NOMO-1 treated with dmso at 0.1 percent for 144 hours (cell line): ENCODE data around the gene KCMF1.

Experiments
- DNase-seq: peaks from one replicate; lab custom pipeline; 2025; ENCODE audit not compliant: unreplicated experiment; lab: John Stamatoyannopoulos, UW

KCMF1 gene

DNA sequence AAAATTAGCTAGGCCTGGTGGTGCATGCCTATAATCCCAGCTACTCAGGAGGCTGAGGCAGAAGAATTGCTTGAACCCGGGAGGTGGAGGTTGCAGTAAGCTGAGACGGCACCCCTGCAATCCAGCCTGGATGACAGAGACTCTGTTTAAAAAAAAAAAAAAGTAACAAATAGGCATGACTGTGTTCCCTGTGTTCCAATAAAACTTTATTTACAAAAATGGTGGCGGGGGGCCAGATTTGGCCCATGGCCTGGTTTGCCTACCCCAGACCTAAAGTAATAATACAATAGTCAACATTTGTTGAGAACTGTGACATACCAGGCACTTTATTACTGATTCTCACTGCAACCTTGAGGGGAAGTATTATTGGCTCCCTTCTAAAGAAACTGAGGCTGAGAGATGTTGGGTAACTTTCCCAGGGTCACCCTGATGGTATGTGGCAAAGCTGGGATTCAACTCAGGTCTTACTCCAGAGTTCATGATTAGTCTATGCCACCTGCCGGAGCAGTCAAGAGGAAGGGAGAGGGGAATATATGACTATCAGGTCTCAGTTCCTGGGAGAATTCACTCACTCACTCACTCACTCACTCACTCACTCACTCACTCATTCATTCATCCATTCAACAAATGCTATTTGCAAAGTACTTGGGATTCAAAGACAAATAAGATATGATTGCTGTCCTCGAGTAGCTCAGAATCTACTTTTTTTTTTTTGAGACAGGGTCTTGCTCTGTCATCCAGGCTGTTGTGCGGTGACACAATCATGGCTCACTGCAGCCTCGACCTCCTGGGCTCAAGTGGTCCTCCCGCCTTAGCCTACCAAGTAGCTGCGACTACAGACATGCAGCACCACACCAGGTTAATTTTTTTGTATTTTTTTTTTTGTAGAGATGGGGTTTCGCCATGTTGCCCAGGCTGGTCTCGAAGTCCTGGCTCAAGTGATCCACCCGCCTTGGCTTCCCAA is 14.3 kb upstream of the KCMF1 start:
- no peak for DNase-seq

DNA sequence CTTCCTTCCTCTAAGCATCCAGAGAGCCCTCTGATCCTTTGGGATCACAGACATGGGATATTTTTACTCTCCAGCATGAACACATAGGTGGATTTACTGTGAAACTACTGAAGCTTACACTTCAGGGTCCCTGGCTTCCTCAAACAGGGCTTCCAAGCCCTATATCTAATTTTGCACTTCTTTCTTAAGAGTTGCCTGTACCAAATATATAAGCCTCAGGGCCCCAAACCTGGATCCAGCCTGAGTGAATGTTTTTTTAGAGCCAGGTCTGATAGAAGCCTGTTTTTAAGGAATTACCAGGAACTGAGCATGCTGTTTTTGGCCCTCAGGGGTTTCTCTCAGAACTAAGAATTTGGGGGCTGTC is 13.2 kb upstream of the KCMF1 start:
- no peak for DNase-seq

DNA sequence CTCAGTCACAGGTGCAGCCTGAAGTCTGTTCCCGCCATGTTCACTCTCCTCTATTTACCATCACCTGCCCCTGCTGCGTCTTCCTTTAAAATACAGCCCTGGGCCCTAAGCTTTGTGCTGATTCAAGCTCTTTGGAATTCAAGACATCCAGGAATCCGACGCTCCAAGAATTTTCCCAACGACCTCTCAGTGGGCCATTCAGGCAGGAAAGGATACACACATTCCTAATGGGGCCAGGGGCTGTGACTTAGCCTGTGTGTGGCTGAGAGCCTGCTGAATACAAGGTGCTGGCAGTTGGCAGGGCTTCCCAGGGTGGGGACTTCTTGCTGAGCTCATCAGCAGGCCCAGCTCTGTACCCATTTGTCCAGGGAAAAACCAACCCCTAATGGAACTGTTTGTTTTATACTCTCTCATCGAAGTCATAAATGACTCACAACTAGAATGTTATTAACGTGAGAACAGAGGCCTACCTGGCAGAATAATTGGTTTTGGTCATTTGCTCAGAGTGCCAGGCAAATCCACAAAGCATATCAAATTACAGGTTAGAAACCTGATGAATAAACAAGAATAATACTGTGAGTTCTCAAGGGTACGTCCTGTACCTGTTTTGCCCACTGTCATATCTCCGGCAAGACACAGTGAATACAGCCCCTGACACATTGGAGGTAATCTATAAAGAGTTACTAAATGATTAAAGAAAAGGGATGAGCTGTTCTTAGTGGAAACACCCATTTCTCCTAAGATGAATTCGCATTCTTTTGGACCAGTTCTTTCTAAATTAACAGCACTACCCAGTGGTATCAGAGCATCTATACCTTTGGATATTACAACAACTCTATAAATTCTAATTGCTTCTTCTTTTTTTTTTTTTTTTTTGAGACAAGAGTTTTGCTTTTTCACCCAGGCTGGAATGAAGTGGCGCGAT is 12.6 kb upstream of the KCMF1 start:
- no peak for DNase-seq

DNA sequence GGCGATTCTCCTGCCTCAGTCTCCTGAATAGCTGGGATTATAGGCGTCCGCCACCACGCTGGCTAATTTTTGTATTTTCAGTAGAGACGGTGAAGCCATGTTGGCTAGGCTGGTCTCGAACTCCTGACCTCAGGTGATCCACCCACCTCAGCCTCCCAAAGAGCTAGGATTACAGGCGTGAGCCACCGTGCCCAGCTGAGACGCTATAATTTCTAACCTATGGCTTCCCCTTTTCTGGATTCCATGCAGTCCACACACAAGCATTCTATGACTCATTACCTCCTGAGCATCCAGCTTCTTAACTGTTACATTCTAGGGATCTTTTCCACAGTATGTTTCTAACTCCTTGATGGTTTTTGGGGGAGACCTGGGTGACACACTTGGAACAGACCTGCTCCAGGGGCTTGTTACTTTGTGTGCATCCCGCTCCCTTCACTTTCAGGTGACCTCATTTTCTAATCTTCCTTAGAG is 11.8 kb upstream of the KCMF1 start:
- DNase-seq: no peak

DNA sequence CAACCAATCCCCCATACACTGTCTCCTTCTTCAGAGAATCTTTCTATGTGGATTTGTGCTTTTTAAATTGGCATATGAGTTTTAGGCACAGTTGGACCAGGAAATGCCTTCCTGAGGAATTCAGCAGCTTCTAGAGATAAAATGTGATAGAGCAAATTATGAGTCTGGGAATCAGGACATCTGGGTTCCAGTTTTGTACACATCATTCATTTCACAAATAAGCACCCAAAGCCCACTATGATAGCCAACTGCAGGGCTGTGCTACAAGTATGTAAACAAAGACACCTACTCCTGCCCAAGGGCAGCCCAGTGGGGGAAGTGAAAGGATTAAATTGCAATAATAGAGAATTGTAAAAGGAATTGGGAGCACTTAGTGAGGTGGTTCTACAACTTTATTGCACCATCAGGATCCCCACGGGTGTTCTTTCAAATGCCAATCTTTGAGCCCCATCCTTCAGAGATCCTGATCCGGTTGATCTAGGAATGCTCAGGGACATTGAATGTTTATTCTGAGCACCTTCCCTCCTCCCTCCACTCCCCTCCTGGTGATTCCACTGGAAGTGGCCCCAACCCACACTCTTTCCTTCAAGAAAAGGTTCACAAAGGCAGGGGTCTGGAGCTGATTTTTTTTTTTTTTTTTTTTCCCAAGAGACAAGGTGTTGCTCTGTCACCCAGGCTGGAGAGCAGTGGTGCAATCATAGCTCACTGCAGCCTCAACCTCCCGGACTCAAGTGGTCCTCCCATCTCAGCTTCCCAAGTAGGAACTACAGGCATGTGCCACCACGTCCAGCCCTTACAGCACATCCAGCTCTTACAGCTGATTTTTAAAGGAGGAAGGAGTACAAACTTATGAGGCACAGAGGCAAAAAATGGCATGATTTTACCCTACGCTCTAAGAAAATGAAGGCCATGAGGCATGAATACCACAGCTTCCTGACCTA is 11.1 kb upstream of the KCMF1 start:
- DNase-seq: no peak

DNA sequence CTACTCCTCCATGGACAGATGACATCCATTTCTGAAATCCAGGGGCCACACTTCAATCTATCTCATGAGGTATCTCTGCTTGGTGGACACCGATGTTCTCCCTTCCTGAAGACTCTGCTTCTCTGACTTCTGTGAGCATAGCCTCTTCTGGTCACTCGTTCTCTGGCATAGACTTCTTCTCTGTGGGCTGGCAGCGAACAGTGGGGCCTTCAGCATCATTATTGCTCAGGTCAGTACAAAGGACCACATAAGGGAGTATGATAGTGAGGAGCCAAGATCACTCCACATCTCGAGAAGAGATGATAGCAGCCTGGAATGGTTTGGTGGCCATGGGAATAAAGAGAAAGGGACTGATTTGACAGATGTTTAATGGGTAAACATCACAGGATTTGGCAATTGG is 8.0 kb upstream of the KCMF1 start:
- no peak for DNase-seq

DNA sequence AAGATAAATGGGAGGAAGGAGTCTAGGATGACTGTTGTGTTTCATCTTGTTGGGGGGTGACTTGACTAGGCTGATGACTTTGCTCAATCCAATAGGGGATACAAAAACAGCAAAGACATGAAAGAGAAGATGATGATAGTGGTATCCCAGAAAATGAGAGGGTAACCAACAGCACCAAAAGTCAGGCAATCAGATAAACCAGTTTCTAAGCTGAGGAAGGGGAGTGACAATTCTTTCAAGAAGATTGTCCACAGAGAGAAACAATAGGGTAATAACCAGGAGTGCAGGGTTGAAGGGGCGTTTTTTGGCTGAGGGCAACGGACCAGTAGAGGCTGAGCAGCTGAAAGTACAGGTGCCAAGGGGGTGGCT is 7.7 kb upstream of the KCMF1 start:
- DNase-seq: no peak

DNA sequence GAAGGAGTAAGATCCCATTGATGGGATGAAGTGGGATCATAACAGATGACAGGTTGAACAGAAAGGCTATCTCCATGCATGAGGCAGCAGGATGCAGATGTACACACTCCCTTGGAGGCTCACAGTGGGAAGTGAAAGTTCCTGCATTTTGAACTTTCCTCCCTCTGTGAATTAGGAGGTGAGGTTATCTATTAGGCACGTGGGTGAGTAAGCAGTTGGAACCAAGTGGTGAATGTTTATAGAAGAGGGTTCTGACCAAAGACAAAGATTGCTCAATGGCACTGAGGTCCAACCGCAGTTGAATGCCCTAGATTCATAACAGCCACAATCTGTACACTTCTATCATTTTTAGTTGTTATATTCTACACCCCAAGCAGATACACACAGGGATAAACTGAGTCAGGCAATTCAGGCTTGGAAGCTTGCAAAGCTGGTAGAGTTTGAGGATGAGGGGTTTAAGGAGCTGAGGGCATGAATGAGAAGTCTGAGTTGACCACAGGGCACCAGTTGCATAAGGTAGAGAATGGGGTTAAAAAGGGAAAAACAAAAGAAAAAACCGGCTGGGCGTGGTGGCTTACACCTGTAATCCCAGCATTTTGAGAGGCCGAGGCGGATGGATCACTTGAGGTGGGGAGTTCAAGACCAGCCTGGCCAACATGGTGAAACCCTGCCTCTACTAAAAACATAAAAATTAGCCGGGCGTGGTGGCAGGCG is 7.1 kb upstream of the KCMF1 start:
- peak; percentile 54 for DNase-seq

DNA sequence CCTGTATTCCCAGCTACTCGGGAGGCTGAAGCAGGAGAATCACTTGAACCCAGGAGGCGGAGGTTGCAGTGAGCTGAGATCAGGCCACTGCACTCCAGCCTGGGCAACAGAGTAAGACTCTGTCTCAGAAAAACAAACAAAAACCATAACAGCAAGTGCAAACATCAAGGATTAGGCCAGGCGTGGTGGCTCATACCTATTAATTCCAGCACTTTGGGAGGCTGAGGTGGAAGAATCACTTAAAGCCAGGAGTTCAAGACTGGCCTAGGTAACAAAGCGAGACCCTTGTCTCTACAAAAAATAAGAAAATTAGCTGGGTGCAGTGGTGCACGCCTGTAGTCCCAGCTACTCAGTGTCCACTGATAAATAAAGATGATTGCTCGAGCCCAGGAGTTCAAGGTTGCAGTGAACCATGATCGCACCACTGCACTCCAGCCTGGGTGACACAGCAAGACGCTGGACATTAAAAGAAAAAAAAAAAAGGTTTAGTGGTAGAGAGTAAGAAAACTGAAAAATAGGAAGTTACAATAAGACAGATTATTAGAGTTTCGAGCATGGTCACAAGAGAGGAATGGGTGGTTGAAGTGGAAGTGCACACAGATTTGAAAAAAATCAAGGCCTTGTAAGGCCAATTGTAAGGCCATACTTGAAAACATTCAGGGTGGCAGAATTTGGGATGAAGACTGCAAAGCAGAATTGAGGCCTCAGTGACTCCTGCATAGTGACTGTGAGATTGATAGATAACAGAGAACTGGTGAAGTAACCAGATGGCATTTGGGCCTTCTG is 6.4 kb upstream of the KCMF1 start:
- DNase-seq: peak; percentile 44

DNA sequence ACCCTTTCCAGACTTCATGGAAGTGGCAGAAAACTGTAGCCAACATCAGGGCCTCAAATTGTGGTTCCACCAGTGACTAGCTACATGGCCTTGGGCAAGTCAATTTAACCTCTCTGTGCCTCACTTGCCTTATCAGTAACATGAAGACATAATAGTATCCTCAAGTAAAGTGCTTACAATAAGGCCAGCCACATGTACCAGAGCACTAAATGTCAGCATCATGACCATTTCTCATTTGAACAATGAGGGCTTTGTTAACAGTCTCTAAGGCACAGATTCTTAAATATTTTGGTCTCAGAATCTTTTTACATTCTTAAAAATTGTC is 5.8 kb upstream of the KCMF1 start:
- DNase-seq: no peak

DNA sequence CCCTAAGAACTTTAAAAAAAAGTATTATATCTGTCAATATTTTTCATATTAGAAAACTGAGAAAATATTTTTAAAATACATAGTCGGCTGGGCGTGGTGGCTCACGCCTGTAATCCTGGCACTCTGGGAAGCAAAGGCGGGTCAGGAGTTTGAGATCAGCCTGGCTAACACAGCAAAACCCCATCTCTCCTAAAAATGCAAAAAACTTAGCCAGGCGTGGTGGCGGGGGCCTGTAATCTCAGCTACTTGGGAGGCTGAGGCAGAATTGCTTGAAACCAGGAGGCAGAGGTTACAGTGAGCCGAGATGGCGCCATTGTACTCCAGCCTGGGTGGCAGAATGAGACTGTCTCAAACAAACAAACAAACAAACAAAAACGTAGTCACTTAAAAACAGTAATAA is 5.1 kb upstream of the KCMF1 start:
- DNase-seq: no peak

DNA sequence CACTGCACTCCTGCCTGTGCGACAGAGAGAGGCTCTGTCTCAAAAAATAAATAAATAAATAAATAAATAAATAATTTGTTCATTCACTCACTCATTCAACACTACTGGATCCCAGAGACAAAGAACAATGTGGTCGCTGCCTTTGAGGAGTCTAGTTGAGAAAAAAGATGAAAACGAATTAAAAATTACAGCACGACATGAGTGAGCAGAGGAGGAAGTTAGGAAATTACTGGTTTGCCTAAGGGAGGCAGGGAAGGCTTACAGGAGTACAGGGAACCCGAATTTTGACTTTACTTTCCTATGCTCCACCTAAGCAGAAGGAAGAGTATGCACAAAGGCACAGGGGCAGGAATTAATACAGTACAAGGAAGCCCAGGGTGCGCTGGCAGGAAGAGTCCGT is 4.2 kb upstream of the KCMF1 start:
- DNase-seq: no peak

DNA sequence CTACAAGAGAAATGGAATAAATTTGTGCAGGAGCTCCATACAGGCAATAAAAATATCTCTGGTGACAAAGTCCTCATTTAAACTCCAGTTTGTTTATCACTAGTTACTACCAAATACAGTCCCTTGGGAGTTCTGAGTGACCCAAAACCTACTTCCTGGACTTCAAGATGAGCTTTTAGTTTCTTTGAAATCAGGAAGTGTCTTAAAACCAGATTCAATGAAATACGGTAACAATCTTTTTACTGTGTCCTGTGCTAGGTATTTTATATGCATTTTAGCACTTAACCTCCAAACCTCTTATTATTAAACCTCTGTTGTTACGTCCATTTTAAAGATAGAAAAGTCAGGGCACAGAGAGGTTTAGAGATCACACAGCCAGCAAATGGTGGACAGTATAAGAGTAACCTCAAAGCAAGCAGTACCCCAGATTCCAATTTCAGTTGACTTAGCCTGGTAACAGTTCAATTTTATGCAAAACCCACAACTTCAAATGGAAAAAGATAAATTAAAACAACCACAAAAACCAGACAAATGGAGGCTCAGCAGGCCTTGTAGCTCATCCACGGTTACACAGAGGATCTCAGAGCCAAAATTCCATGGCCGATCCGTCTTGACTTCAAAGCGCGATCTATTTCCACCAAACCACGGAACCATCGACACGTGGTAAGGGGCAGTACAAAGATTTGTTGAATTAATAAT is 1.3 kb upstream of the KCMF1 start:
- DNase-seq: no peak

DNA sequence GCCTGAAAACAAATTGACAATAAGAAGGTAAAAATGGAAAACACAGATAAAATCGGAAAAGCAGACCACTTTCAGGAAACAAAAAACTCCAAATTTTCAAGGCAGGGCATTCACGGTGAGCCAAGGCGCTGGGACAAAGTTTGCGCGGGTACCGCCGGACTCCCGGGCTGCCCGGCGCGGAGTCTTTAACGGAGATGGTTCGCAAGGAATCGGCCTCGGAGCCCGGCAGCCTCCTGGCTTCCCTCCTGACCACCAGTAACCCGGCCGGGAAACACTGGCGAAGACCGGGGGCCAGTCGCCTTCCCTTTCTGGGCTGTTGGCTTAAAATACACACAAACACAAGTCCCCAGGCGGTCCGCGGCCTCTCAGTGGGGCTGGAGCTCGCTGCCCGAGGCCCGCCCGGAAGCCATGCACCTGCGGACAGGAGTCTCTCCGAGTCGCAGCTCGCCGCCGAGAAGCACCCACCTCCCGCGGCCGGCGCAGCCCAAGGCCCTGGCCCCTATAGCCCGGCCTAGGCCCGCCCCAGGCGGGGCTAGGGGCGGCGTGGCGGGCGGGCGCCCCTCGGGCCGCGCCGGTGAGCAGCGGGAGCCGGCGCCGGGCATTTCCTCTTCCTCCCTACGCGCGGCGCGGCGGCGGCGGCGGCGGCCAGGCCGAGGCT is 622 bp upstream of the KCMF1 start:
- DNase-seq: peak; percentile 50

DNA sequence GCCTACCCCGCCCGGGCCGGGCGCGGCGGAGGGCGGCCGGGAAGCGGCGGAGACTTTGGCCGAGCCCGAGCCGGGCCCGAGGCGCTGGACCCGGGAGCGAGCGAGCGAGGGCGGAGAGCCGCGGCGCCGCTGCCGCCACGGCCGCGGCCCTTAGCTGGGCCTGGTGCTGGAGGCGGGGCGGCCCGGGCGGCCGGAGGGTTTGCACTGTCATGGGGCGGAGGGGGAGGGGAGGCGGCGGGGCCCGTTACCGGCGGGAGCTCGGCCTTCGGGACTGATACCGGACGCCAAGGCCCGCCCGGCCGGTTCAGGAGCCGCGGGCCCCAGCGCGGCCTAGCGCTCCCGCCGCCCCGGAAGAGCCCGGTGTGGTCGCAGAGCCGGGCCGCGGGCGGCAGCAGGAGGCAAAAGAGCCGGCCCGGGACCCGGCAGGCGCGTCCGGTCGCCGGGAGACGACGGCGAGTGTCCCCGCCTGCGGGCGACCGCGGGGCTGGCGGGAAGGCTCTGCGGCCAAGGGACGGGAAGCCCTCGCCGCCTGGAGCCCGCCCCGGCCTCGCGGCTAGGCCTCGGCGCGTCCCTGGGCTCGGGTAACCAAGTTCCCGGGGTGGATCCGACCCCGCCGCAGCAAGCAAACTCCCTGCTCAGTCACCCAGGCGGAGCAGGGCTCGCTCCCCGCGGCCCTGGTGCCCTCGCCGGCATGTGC is 697 bp downstream of the KCMF1 start:
- DNase-seq: peak; percentile 15

DNA sequence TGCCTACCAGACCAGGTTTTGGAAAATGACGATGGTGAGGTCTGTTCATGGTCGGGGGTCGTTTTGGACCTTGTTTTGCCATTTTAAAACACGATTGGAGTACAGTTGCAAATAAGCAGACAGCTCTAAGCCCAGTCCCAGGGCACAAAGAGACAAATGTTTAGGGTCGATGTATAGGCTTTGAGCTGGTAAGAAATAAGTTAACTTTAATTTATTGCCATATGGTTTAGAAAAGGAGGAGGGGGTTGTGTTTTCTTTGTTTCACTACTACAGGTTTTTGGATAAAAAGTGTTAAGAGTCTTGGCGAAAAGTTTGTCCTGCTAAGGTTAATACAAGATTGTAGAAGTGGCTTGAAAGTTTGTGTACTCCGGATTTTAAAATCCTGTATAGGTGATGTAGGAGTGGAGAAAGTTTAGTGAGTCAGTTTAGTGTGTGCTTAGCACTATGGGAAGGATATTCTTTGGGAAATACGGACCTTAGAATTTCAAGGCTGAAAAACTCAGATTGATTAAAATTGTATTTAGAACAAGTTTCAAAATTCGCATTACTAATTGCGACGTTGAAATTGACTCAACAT is 1.3 kb downstream of the KCMF1 start:
- DNase-seq: no peak

DNA sequence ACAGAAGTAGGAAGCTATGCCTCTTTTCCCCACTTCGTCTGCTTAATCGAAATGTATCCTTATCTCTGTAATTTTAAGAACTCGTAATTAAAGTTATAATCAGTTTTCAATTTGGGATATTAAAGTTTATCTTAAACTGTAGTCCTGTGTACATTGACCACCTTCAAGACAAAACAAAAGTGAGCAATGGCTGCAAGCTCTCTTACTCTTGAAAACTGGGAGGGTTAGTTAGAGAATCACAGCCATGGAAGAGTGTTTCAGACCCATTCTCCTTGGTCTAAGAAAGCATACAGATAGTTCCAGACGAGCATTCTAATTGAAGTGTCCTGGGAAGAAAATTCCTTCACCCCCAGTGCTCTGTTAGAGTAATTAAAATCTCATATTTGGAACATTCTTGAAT is 2.0 kb downstream of the KCMF1 start:
- no peak for DNase-seq
